CD14-positive monocyte (primary cell): ENCODE data around the gene TP53BP2. TPM values are rescaled to one million over a fixed set of nuclear protein-coding genes. Genes with fewer than 3 reads are reported as not detected.

ENCODE experiments used
- DNase-seq, 3 donors: peaks; one replicate each; pipeline ENCODE4 v3.0.0-alpha.2; 2011 to 2022
- H2AFZ ChIP-seq: 2 replicates; pipeline ENCODE4 v1.6.0; 2012; ENCODE audit warnings: mild to moderate bottlenecking, low read depth, low read length, inconsistent platforms; ENCODE audit not compliant: insufficient read depth, poor library complexity, severe bottlenecking
- H3K27ac ChIP-seq, 2 donors: 1 replicate in 1 of 2; 2 replicates in 1 of 2; pipeline ENCODE4 v1.5.1; 2012 to 2013; ENCODE audit warnings: low read length in 2 of 2, control low read depth in 1 of 2, inconsistent platforms in 1 of 2, low read depth in 1 of 2, mild to moderate bottlenecking in 1 of 2
- H3K27me3 ChIP-seq, 2 donors: one replicate each; pipeline versions ENCODE4 v1.6.0 to v1.6.1; 2011 to 2013; ENCODE audit warnings: low read length in 2 of 2; ENCODE audit not compliant: control insufficient read depth in 2 of 2, insufficient read depth in 2 of 2
- H3K36me3 ChIP-seq, 2 donors: replicated peaks in 1 of 2; 1 replicate in 1 of 2; 2 replicates in 1 of 2; pipeline versions ENCODE4 v1.5.1 to v1.6.1; 2012 to 2013; ENCODE audit warnings: low read length in 2 of 2, control low read depth in 1 of 2, inconsistent platforms in 1 of 2, mild to moderate bottlenecking in 1 of 2; ENCODE audit not compliant: insufficient read depth in 2 of 2, control insufficient read depth in 1 of 2
- H3K4me1 ChIP-seq, 2 donors: 1 replicate in 1 of 2; 2 replicates in 1 of 2; pipeline versions ENCODE4 v1.5.1 to v1.6.1; 2012 to 2013; ENCODE audit warnings: low read length in 2 of 2, control low read depth in 1 of 2, inconsistent platforms in 1 of 2, mild to moderate bottlenecking in 1 of 2, moderate library complexity in 1 of 2; ENCODE audit not compliant: insufficient read depth in 2 of 2, control insufficient read depth in 1 of 2
- H3K4me2 ChIP-seq: replicated peaks from 2 replicates; pipeline ENCODE3; 2012; ENCODE audit warnings: low read length, moderate library complexity, mild to moderate bottlenecking; ENCODE audit not compliant: poor library complexity, severe bottlenecking; ENCODE audit errors: extremely low read depth
- H3K4me3 ChIP-seq, 3 experiments: fragments of 200-600 bp in 1 of 3; sonication (generic) in 1 of 3; replicated peaks in 1 of 3; 1 replicate in 2 of 3; 2 replicates in 1 of 3; pipeline ENCODE4 v1.5.1; 2011 to 2013; ENCODE audit warnings: low read length in 3 of 3, mild to moderate bottlenecking in 3 of 3, control low read depth in 2 of 3, low read depth in 2 of 3, inconsistent platforms in 1 of 3, moderate library complexity in 1 of 3
- H3K79me2 ChIP-seq: 2 replicates; pipeline ENCODE4 v1.6.0; 2012; ENCODE audit warnings: mild to moderate bottlenecking, control low read depth, inconsistent platforms, low read length, moderate library complexity; ENCODE audit not compliant: insufficient read depth
- H3K9ac ChIP-seq: 2 replicates; pipeline ENCODE4 v1.6.0; 2017; ENCODE audit warnings: low read length, mild to moderate bottlenecking; ENCODE audit not compliant: insufficient read depth, poor library complexity, severe bottlenecking
- H3K9me3 ChIP-seq, 2 donors: replicated peaks in 1 of 2; 1 replicate in 1 of 2; 2 replicates in 1 of 2; pipeline versions ENCODE4 v1.5.1 to v1.6.1; 2012 to 2013; ENCODE audit warnings: low read length in 2 of 2, control low read depth in 1 of 2; ENCODE audit not compliant: control insufficient read depth in 1 of 2, insufficient read depth in 1 of 2
- H4K20me1 ChIP-seq: 2 replicates; pipeline ENCODE4 v1.6.0; 2012; ENCODE audit warnings: mild to moderate bottlenecking, low read length, control low read depth, moderate library complexity; ENCODE audit not compliant: insufficient read depth
- H3K27ac Mint-ChIP-seq, 7 donors: one replicate each; pipeline ENCODE4 v1.8.0; 2020; ENCODE audit warnings: mild to moderate bottlenecking in 7 of 7, mixed read lengths in 7 of 7, moderate library complexity in 6 of 7, inconsistent platforms in 2 of 7
- H3K27me3 Mint-ChIP-seq, 3 donors: one replicate each; pipeline ENCODE4 v1.8.0; 2021 to 2022; ENCODE audit warnings: low read depth in 3 of 3, mild to moderate bottlenecking in 3 of 3, mixed read lengths in 3 of 3, moderate library complexity in 3 of 3, inconsistent platforms in 1 of 3
- H3K36me3 Mint-ChIP-seq, 2 donors: one replicate each; pipeline ENCODE4 v1.8.0; 2020; ENCODE audit warnings: mixed read lengths in 2 of 2, inconsistent platforms in 1 of 2, mild to moderate bottlenecking in 1 of 2
- H3K4me1 Mint-ChIP-seq: one replicate; pipeline ENCODE4 v1.8.0; 2020; ENCODE audit warnings: mild to moderate bottlenecking, mixed read lengths
- H3K4me3 Mint-ChIP-seq, 2 donors: one replicate each; pipeline ENCODE4 v1.8.0; 2020; ENCODE audit warnings: mild to moderate bottlenecking in 2 of 2, mixed read lengths in 2 of 2, moderate library complexity in 1 of 2
- H3K9me3 Mint-ChIP-seq, 7 donors: one replicate each; pipeline ENCODE4 v1.8.0; 2020 to 2022; ENCODE audit warnings: mixed read lengths in 7 of 7, mild to moderate bottlenecking in 6 of 7, moderate library complexity in 6 of 7, inconsistent platforms in 2 of 7
- WGBS: methylation state at CpG from one replicate; pipeline ENCODE4 v1.1.5; 2013; ENCODE audit warnings: missing lambda C conversion rate; ENCODE audit not compliant: insufficient coverage; 5-methylcytosine and 5-hydroxymethylcytosine counted together
- intact Hi-C, 2 donors: fragments of 100-400 bp; cut with micrococcal nuclease; formaldehyde crosslinking; loops; one replicate each; pipeline versions ENCODE4 v1.15.0 to v1.15.1; 2023
- polyA plus RNA-seq, 3 donors: library from polyadenylated mRNA; depleted of rRNA in 1 of 3; unstranded in 2 of 3; stranded (reverse) in 1 of 3; fragments of 300-500 nt in 2 of 3; fragments of >200 nt in 1 of 3; fragmentation: Illumina TruSeq in 2 of 3; gene quantifications; 1 replicate in 2 of 3; 2 replicates in 1 of 3; pipeline ENCODE4 v1.2.3, GENCODE V29; 2012 to 2021
- TF ChIP-seq, protein P1 (sequence below): fragments of 200-600 bp; IDR thresholded peaks from one replicate; pipeline ENCODE4 v1.8.0; 2022; ENCODE audit warnings: antibody characterized with exemption, mild to moderate bottlenecking

Gene TP53BP2
- polyA plus RNA-seq, 3 donors, result 5.7 to 19.7 (median 8.8) TPM

DNA sequence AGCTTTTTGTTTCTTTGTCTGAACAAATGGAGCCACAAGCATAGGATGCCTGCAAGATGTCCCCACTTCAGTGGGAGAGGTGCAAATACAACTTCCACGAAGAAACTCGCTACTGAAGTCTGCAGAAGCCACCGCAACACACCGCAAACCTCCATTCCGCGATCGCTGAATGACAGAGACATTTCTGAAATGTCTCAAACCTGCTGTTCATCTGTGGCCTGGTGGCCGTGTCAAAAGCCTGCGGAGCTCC lies 1.0 kb downstream of the TP53BP2 start:
- peak in 1 of 3 donors; percentile 10 for DNase-seq
- Histone ChIP-seq H4K20me1 (peaks cover 50% of the 10 kb centered on the region), H2AFZ (peak overlapping the region; percentile 12), H3K79me2 (peaks cover 60% of the 10 kb centered on the region), H3K9me3 (no peaks in the 10 kb centered on the region), H3K4me3 (peak overlapping the region; percentile 84 to 93 (median 85)), H3K27ac (peak overlapping the region; percentile 95 to 98), H3K9ac (peak overlapping the region; percentile 99), H3K27me3 (no peaks in the 10 kb centered on the region), H3K4me1 (peaks cover 30 to 39% of the 10 kb centered on the region in 2 donors), H3K36me3 (no peaks in the 10 kb centered on the region), H3K4me2 (peak overlapping the region; percentile 82)
- H3K4me3 Mint-ChIP-seq, result peak overlapping the region; percentile 95 to 97
- peak overlapping the region; percentile 95 to 98 (median 97) for H3K27ac Mint-ChIP-seq
- H3K4me1 Mint-ChIP-seq, result peaks cover 41% of the 10 kb centered on the region
- TF ChIP-seq, protein P1, sequence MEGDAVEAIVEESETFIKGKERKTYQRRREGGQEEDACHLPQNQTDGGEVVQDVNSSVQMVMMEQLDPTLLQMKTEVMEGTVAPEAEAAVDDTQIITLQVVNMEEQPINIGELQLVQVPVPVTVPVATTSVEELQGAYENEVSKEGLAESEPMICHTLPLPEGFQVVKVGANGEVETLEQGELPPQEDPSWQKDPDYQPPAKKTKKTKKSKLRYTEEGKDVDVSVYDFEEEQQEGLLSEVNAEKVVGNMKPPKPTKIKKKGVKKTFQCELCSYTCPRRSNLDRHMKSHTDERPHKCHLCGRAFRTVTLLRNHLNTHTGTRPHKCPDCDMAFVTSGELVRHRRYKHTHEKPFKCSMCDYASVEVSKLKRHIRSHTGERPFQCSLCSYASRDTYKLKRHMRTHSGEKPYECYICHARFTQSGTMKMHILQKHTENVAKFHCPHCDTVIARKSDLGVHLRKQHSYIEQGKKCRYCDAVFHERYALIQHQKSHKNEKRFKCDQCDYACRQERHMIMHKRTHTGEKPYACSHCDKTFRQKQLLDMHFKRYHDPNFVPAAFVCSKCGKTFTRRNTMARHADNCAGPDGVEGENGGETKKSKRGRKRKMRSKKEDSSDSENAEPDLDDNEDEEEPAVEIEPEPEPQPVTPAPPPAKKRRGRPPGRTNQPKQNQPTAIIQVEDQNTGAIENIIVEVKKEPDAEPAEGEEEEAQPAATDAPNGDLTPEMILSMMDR, result no peak
- H3K27me3 Mint-ChIP-seq, result no peaks in the 10 kb centered on the region
- no peaks in the 10 kb centered on the region for H3K9me3 Mint-ChIP-seq
- WGBS, result 1% methylated on average over 9 of the region's 9 CpGs
- no peaks in the 10 kb centered on the region for H3K36me3 Mint-ChIP-seq
- intact Hi-C loops, result loop anchor here (2.0 to 10.0 kb wide), 2 partner anchors 34 to 50 kb away; no protein-coding TSS in a partner anchor

DNA sequence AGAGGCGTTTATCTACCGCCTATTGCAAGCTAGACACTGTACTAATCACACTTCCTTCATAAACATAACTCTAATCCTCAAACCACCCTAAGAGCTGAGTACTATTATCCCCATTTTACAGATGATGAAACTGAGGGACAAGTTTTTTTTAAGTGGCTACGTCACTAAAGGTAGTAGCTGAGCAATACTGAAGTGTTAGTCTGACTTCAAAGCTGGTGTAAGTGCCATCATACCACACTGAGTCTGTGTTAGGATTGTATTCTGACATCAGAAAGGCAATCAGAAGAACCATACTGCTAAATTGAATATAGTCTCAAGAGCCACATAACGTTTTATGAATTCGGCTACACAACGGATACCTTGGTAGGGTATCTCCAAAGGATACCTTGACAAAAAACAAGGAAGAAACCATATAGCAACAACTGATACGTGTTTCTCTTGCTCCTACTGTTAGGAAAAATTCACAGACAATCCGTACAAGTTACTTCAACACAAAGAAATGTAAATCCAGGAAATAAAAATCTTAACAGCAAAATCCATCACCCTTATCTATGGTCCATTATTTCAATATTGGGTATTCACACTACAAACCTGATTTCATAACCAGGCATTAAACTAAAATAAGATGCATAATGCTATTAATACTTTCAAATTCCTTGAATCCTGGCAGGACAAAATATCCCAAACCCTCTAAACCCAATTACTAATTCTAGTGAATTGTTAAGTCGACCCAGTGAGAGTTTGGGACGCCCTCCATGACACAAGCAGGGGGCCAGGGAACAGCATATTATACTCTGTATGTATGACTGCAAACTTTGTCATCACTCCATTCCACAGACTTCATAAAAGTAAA lies 1.6 kb downstream of the TP53BP2 start:
- peak overlapping the region; percentile 82 for H3K4me2 ChIP-seq
- Mint-ChIP-seq H3K27ac (peak overlapping the region; percentile 95 to 98 (median 97)), H3K4me3 (peak overlapping the region; percentile 95 to 97), H3K9me3 (no peaks in the 10 kb centered on the region), H3K27me3 (no peaks in the 10 kb centered on the region), H3K36me3 (no peaks in the 10 kb centered on the region), H3K4me1 (peaks cover 41% of the 10 kb centered on the region)
- H3K36me3 ChIP-seq, result no peaks in the 10 kb centered on the region
- peaks cover 65% of the 10 kb centered on the region for H3K79me2 ChIP-seq
- DNase-seq, result peak in 2 of 3 donors; percentile 15 to 31
- H3K4me1 ChIP-seq, result peaks cover 30 to 39% of the 10 kb centered on the region in 2 donors
- TF ChIP-seq, protein P1, result no peak
- peak overlapping the region; percentile 99 for H3K9ac ChIP-seq
- intact Hi-C loops, result loop anchor here (2.0 to 10.0 kb wide), 2 partner anchors 33 to 49 kb away; no protein-coding TSS in a partner anchor
- H3K27ac ChIP-seq, result peak overlapping the region; percentile 95 to 98
- peaks cover 55% of the 10 kb centered on the region for H4K20me1 ChIP-seq
- peak overlapping the region; percentile 12 for H2AFZ ChIP-seq
- WGBS, result no CpG with 5 or more reads among the region's 10 CpGs
- H3K9me3 ChIP-seq, result no peaks in the 10 kb centered on the region
- H3K27me3 ChIP-seq, result no peaks in the 10 kb centered on the region
- H3K4me3 ChIP-seq, result peak overlapping the region; percentile 84 to 93 (median 85)
